Islet of Langerhans (tissue), 1 donor: ENCODE measurements around the gene ZNF677.
"Not testable (repeated sequence)": the region's sequence is repeated elsewhere in the genome, so short reads cannot be mapped to it uniquely, and the experiment has no call there.

ENCODE experiments used
- FAIRE-seq: peaks from one replicate; lab custom pipeline; 2011; peaks lifted over from hg19 to GRCh38; lab: Jason Lieb, UNC

Gene ZNF677

GRCh38 chr19:53254411-53255341 is at the start of gene ZNF677:
Gene ZNF677 (minus strand): TSS chr19:53254873. CDS start chr19:53251550, 3,323 bp downstream.
- no peak for FAIRE-seq

GRCh38 chr19:53301341-53301740 is 46.7 kb upstream of the ZNF677 start:
- not testable (repeated sequence) for FAIRE-seq

DNA sequence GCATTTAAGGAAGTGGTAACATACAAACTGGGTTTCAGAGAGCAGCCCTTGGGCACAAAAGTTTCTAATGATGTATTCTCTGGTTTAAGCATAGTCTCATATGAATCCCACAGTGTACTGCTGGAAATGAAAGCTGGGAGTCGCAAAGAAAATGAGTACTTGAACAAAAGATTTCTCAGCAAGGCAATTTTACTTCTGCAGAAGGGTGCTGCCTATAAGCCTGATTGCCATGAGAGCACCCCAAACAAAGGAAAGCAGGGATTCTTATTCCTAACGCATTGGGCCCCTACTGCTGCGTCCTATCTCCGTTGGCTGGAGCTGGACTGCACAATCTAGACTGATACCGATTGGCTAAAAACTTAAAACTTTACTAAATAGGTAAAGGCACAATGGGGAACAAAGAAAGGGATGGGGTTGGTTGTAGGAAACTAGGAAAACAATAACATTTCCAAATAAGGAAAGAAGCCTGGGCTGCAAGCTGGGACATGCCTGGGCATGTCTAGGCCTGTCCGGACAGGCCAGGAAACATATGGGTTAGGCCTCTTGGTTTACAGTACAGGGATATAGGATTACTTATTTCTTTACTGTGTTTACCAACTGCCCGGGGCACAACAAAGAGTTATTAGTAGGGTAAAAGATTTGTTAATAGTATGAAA is 40.2 kb upstream of the ZNF677 start:
- no peak for FAIRE-seq

- no peak for FAIRE-seq
Measured at GRCh38 chr19:53290758-53291549, 36.3 kb upstream of the ZNF677 start.

DNA sequence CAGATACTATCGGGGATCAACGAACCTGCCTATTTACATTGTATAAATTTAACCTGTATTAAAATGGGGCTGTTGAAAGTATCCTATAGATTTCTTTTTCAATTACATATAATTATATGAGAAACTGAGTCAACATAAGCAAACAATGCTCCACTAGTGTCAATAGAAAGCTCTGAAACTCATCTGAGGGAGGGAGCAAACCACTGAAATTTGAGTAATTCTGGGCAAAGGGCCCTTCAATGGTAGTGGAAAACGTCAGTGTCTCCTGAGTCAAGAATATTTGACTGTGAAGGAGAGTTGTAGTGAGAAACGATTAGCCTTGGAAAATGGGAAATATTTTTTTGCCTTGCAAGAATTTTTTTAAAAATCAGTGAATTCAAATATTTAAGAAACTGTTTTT is 30.4 kb upstream of the ZNF677 start:
- FAIRE-seq = no peak

DNA sequence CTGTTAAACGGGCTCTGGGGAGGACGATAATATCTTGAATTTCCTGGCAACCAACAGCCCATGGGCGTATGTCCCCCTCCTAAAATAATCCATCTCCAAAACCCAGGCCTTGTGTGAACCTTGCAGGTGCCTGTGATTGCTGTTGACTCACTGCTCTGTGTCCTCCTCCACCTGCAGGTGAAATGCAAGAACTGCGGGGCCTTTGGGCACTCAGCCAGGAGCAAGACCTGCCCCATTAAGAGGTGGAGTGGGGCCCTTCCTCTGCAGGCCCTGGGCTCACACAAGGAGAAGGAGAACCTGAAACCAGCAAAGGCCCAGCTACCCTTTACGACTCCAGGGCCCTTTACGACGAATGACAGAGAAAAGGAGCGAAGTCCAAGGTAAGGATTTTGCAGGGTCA is 27.3 kb upstream of the ZNF677 start:
- FAIRE-seq = not testable (repeated sequence)

- FAIRE-seq = no peak
Measured at GRCh38 chr19:53275480-53275879, 20.8 kb upstream of the ZNF677 start.

DNA sequence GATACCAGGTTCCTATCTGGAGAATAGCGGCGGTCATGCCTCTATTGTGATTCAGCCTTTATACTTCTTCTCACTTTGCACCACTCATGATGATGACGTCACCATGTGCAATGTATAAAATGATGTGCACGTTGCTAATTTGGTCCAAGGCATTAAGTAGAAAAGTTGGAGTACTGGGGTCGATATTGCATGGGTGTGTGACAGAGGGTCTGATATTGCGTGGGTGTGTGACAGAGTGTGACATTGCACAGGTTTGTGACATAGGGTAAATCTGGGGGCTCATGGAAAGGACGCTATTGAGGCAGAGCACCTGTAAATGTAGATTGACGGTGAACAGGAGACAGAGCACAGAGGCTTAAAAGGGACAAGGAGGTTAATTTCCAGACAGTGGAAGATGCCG is 17.4 kb upstream of the ZNF677 start:
- FAIRE-seq = no peak

DNA sequence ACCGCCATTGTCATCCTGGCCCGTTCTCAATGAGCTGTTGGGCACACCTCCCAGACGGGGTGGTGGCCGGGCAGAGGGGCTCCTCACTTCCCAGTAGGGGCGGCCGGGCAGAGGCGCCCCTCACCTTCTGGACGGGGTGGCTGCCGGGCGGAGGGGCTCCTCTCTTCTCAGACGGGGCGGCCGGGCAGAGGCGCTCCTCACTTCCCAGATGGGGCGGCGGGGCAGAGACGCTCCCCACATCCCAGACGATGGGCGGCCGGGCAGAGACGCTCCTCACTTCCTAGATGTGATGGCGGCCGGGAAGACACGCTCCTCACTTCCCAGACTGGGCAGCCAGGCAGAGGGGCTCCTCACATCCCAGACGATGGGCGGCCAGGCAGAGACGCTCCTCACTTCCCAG is 15.2 kb upstream of the ZNF677 start:
- not testable (repeated sequence) for FAIRE-seq

- not testable (repeated sequence) for FAIRE-seq
Measured at GRCh38 chr19:53267623-53268022, 12.9 kb upstream of the ZNF677 start, which contains the start of gene VN1R4. Gene VN1R4 (minus strand): TSS chr19:53267723. CDS start chr19:53267665, 58 bp downstream.

DNA sequence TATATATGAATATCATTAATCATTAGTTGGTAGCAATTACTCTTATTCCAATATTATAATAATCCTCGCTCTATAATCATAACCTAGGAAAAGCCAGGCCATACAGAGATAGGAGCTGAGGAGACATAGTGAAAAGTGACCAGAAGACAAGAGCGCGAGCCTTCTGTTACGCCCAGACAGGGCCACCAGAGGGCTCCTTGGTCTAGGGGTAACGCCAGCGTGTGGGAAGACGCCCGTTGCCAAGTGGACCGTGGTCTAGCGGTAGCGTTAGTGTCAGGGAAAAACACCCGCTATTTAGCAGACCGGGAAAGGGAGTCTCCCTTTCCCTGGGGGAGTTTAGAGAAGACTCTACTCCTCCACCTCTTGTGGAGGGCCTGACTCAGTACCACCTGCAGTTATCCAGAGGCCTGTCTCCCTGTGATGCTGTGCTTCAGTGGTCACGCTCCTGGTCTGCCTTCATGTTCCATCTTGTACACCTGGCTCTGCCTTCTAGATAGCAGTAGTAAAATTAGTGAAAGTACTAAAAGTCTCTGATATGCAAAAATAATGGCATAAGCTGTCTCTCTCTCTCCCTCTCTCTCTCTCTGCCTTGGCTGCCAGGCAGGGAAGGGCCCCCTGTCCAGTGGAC is 3.2 kb upstream of the ZNF677 start, which contains the start of gene VN1R2:
VN1R2 (plus strand) TSS at position 578 of the 628 bp plus-strand sequence. CDS start 84 bp downstream, outside the sequence.
- not testable (repeated sequence) for FAIRE-seq

GRCh38 chr19:53246498-53246897 is 8.2 kb downstream of the ZNF677 start:
- no peak for FAIRE-seq

DNA sequence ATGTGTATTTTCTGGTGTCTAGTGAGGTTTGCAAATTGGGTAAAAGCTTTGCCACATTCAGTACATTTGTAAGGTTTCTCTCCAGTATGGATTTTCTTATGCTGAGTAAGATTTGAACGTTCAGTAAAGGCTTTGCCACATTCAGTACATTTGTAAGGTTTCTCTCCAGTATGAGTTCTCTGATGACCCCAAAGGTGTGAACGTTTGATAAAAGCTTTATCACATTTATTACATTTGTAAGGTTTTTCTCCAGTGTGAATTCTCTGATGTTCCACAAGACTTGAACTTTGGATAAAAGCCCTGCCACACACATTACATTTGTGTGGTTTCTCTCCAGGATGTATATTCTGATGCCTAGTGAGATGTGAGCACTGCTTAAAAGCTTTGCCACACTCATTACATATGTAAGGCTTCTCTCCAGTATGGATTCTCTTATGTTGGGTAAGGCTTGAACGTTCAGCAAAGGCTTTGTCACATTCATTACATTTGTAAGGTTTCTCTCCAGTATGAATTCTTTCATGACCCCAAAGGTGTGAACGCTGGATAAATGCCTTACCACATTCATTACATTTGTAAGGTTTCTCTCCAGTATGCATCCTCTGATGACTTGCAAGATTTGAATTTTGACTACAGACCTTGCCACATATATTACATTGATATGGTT is 17.4 kb downstream of the ZNF677 start:
- FAIRE-seq = no peak

DNA sequence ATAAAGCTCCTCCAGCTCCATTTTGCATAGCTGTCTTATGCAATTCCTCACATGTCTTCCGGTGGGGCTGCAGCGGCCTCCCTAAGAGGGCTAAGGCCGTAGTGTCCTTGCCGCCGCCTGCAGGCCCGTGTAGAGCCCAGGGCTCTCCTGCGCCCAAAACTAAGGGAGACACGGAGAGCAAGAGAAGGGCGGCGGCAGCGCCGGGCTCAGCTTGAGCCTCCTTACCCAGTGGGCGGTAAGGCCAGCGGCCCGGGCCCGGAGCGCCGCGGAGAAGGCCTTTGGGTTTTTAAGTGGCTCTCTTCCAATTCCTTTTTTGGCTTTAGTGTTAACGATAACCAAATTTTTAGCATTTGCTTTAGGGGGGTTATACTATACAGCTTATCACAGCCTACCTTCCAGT is 30.1 kb downstream of the ZNF677 start:
- no peak for FAIRE-seq

DNA sequence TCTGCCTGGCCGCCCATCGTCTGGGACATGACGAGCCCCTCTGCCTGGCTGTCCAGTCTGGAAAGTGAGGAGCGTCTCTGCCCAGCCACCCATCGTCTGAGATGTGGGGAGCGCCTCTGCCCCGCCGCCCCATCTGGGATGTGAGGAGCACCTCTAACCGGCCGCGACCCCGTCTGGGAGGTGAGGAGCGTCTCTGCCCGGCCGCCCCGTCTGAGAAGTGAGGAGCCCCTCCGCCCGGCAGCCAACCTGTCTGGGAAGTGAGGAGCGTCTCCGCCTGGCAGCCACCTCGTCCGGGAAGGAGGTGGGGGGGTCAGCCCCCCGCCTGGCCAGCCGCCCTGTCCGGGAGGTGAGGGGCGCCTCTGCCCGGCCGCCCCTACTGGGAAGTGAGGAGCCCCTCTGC is 32.0 kb downstream of the ZNF677 start:
- not testable (repeated sequence) for FAIRE-seq

DNA sequence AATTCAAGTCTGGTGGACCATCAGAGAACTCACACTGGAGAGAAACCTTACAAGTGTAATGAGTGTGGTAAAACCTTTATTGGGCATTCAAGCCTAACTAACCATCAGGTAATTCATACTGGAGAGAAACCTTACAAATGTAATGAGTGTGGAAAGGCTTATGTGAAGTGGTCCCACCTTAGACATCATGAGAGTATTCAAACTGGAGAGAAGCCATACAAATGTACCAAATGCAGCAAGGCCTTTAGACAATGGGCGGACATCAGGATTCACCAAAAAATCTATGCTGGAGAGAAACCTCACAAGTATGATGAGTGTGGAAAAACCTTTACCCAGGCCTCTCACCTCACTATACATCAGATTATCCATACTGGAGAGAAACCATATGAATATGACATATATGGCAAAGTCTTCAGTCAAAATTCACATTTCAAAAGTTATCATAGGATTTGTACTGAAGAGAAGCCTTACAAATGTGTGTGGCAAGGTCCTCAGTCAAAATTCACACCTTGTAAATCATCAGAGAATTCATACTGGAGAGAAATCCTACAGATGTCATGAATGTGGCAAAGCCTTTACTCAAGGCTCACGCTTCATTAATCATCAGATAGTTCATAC is 41.9 kb downstream of the ZNF677 start:
- FAIRE-seq = no peak

GRCh38 chr19:53211554-53211953 is 43.1 kb downstream of the ZNF677 start:
- not testable (repeated sequence) for FAIRE-seq

DNA sequence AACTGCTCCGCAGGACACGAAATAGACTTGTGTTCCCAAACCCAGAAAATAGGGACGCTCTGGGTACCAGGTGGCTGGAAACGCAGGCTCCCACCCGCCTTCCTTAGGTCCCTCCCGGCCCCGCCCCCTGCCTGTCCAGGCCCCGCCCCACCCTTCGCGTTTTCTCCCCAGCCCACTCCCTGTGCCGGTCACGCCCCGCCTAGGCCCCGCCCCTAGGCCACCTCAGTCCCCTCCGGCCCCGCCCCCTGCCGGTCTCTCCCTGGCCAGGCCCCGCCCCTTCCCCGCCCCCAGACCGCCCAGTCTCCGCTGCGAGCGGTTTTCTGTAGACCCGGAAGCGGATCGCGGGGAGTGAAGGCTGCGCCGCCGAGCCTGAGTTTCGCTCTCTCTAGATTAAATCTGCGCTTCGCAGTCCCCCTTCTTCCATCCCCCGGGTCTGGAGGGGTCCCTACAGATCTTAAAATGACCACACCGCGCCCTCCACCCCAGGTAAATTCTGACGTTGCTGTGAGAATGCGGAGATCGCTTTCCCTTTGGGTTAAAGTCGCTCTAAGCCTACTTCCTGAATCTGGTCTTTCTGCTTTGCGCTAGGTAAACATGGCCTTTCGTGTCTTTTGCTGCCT is 57.8 kb downstream of the ZNF677 start:
- FAIRE-seq = no peak

GRCh38 chr19:53195265-53195903 is 59.3 kb downstream of the ZNF677 start:
- FAIRE-seq = peak; percentile 88
